Loucy (cell line): ENCODE measurements around the gene ALPI.
"Not testable (repeated sequence)": the region's sequence is repeated elsewhere in the genome, so short reads cannot be mapped to it uniquely, and the experiment has no call there.

Experiments
- H2AFZ ChIP-seq: fragments of 200-600 bp; sonication (generic); 2 replicates; pipeline ENCODE4 v1.6.0; 2016; ENCODE audit warnings: antibody characterized with exemption, mild to moderate bottlenecking, low read length, moderate library complexity
- H3F3A ChIP-seq: fragments of 200-600 bp; 2 replicates; pipeline ENCODE4 v1.6.0; 2016; ENCODE audit warnings: antibody characterized with exemption, low read depth, mild to moderate bottlenecking
- H3K27me3 ChIP-seq: fragments of 200-600 bp; sonication (generic); 2 replicates; pipeline ENCODE4 v1.6.1; 2014; ENCODE audit warnings: low read length, mild to moderate bottlenecking; ENCODE audit not compliant: insufficient read depth, poor library complexity, severe bottlenecking
- H3K36me3 ChIP-seq: fragments of 200-600 bp; sonication (generic); 2 replicates; pipeline ENCODE4 v1.6.1; 2016; ENCODE audit warnings: low read length; ENCODE audit not compliant: insufficient read depth
- H3K4me1 ChIP-seq: fragments of 200-600 bp; sonication (generic); 2 replicates; pipeline ENCODE4 v1.5.1; 2014; ENCODE audit warnings: low read length, mild to moderate bottlenecking; ENCODE audit not compliant: insufficient read depth, poor library complexity, severe bottlenecking
- H3K4me2 ChIP-seq: fragments of 200-600 bp; sonication (generic); 2 replicates; pipeline ENCODE4 v1.6.0; 2014; ENCODE audit warnings: antibody characterized with exemption, low read length, low read depth, mild to moderate bottlenecking; ENCODE audit not compliant: poor library complexity, severe bottlenecking
- H3K4me3 ChIP-seq: fragments of 200-600 bp; sonication (generic); 2 replicates; pipeline ENCODE4 v1.5.1; 2014; ENCODE audit warnings: low read length, mild to moderate bottlenecking, mixed read lengths; ENCODE audit not compliant: poor library complexity, severe bottlenecking
- H3K79me2 ChIP-seq: fragments of 200-600 bp; sonication (generic); 2 replicates; pipeline ENCODE4 v1.6.1; 2014; ENCODE audit warnings: low read length; ENCODE audit not compliant: insufficient read depth
- H3K9ac ChIP-seq: fragments of 200-600 bp; sonication (generic); 2 replicates; pipeline ENCODE4 v1.6.0; 2014; ENCODE audit warnings: mild to moderate bottlenecking, low read depth, low read length, moderate library complexity; ENCODE audit not compliant: poor library complexity, severe bottlenecking
- H3K9me2 ChIP-seq: fragments of 200-600 bp; sonication (generic); replicated peaks from 2 replicates; pipeline ENCODE4 v1.6.1; 2016; ENCODE audit warnings: low read depth, low read length, mixed read lengths
- H3K9me3 ChIP-seq: fragments of 200-600 bp; sonication (generic); 2 replicates; pipeline ENCODE4 v1.6.1; 2014; ENCODE audit warnings: mild to moderate bottlenecking, antibody characterized with exemption, low read length, low read depth; ENCODE audit not compliant: insufficient read depth
- H4K20me1 ChIP-seq: fragments of 200-600 bp; sonication (generic); 2 replicates; pipeline ENCODE4 v1.6.0; 2014; ENCODE audit warnings: antibody characterized with exemption, low read length, mild to moderate bottlenecking; ENCODE audit not compliant: insufficient read depth, poor library complexity, severe bottlenecking
- EZH2phosphoT487 ChIP-seq: fragments of 200-600 bp; IDR thresholded peaks from 2 replicates; pipeline ENCODE4 v1.6.1; 2018; ENCODE audit warnings: antibody characterized with exemption, mild to moderate bottlenecking, moderate library complexity, borderline replicate concordance
- TF ChIP-seq, protein P1 (sequence below): fragments of 200-600 bp; sonication (generic); conservative IDR thresholded peaks from 2 replicates; pipeline ENCODE4 v1.5.1; 2014; ENCODE audit warnings: mild to moderate bottlenecking, antibody characterized with exemption, low read length

The ALPI gene

DNA sequence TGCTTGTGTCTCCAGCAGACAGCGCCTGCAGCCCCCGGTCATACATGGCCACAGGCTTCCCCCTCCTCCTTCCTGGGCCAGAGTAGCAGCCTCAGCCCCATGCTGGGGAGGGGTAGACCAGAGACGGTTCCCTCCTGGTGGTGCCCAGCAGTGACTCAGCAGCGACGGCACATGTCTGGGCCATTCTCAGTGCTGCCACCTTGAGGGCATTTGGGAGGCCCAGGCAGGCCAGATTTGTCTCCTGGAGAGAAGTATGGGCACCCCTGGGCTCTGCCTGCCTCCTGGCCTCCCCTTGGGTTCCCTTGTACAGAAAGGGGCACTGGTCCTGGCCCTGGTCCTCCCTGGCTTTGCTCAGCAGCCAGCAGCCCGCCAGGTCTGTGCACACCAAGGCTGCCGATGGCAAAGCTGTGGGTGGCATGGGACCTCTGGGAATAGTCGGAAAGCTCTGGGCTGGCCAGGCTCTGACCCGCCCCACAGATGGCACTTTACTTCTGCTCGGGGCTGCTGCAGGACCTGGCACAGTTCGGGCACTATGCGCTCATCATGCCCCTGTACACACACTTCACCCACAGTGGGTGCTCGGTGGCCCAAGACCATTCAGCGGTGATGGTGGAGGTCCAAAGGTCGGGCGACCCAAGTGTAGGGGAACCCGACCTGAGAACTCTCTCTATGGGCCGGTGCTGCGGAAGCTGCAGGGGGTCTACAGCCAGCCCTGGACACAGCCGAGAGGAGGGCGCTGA is 11.4 kb upstream of the ALPI start:
- Histone ChIP-seq H3K9me2 (no peaks in the 10 kb centered on the region), H3K27me3 (no peaks in the 10 kb centered on the region), H3K9me3 (no peaks in the 10 kb centered on the region), H3K9ac (no peak overlapping the region), H3K4me3 (no peak overlapping the region), H3K4me2 (no peak overlapping the region), H3K36me3 (no peaks in the 10 kb centered on the region), H3F3A (no peaks in the 10 kb centered on the region), H3K79me2 (no peaks in the 10 kb centered on the region), H4K20me1 (no peaks in the 10 kb centered on the region), H3K4me1 (peaks cover 5% of the 10 kb centered on the region), H2AFZ (no peak overlapping the region)
- TF ChIP-seq, protein P1, sequence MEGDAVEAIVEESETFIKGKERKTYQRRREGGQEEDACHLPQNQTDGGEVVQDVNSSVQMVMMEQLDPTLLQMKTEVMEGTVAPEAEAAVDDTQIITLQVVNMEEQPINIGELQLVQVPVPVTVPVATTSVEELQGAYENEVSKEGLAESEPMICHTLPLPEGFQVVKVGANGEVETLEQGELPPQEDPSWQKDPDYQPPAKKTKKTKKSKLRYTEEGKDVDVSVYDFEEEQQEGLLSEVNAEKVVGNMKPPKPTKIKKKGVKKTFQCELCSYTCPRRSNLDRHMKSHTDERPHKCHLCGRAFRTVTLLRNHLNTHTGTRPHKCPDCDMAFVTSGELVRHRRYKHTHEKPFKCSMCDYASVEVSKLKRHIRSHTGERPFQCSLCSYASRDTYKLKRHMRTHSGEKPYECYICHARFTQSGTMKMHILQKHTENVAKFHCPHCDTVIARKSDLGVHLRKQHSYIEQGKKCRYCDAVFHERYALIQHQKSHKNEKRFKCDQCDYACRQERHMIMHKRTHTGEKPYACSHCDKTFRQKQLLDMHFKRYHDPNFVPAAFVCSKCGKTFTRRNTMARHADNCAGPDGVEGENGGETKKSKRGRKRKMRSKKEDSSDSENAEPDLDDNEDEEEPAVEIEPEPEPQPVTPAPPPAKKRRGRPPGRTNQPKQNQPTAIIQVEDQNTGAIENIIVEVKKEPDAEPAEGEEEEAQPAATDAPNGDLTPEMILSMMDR: peak; percentile 67
- TF ChIP-seq EZH2phosphoT487: no peak

DNA sequence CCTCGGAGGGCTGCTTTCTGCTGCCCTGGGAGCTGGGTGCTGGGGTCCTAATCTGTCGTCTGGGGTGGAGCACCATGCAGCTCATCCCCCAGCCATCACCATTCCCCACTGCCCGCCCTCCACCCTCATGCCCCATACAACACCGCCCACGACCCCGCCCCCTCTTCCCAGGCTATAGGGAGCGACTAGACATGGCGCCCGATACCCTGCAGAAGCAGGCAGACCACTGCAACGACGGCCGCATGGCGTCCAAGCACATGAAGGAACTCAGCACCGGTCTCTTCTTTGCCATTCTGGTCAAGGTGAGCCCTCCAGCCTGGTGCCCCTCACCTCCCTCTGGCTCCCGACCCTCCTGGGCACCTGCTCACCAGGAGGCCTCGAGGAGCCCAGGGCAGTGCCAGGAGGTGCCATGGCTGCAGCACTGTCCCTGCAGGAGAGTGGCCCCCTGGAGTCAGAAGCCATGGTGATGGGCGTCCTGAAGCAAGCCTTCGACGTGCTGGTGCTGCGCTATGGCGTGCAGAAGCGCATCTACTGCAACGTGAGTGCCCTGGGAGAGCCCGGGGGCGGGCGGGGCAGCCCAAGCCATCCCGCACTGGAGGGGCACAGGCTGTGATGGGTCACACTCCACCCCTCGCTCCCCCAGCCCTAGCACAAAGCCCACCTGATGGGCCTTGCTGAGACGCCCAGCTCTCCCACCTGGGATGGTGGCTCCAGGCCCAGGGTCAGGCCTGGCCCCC is 10.6 kb upstream of the ALPI start:
- not testable (repeated sequence) for H3K79me2 ChIP-seq, H3F3A ChIP-seq, H3K27me3 ChIP-seq, H4K20me1 ChIP-seq, H3K9me3 ChIP-seq, H3K9me2 ChIP-seq, H3K4me2 ChIP-seq, H3K4me3 ChIP-seq, H3K36me3 ChIP-seq, H2AFZ ChIP-seq, H3K9ac ChIP-seq
- peaks cover 11% of the 10 kb centered on the region for H3K4me1 ChIP-seq

GRCh38 chr2:232446266-232446777 is 9.6 kb upstream of the ALPI start:
- H3K36me3 ChIP-seq, H4K20me1 ChIP-seq, H2AFZ ChIP-seq, H3K9ac ChIP-seq, H3K9me2 ChIP-seq, H3K4me2 ChIP-seq, H3F3A ChIP-seq, H3K4me1 ChIP-seq, H3K4me3 ChIP-seq, H3K27me3 ChIP-seq, H3K79me2 ChIP-seq, H3K9me3 ChIP-seq: not testable (repeated sequence)
- TF ChIP-seq, protein P1: peak; percentile 24; the same call in 1 of the 2 replicates
